Activated B cell treated with CpG ODN at 0.5 μM for 24 hours (primary cell): ENCODE data around the gene XIRP1. TPM values are rescaled to one million over a fixed set of nuclear protein-coding genes. Genes with fewer than 3 reads are reported as not detected.

Source experiments
- ATAC-seq: fragments of 200-7000 bp; cut with Tn5 transposase; one replicate; pipeline ENCODE4 v1.10.0; 2021; ENCODE audit warnings: low read depth, mild to moderate bottlenecking, moderate library complexity
- CTCF ChIA-PET: fragments of 350-600 bp; sonication (Branson Sonifier 250); formaldehyde crosslinking; loops from one replicate; lab custom pipeline; 2021; ENCODE audit warnings: antibody characterized with exemption; lab: Charles Lee
- POLR2A ChIA-PET: fragments of 350-600 bp; sonication (Branson Sonifier 250); formaldehyde crosslinking; loops from one replicate; lab custom pipeline; 2021; ENCODE audit warnings: antibody characterized with exemption; lab: Charles Lee
- DNase-seq: peaks from one replicate; pipeline ENCODE4 v3.0.0; 2022
- H3K27ac Mint-ChIP-seq: one replicate; pipeline ENCODE4 v1.8.0; 2020; ENCODE audit warnings: mixed read lengths
- H3K27me3 Mint-ChIP-seq: one replicate; pipeline ENCODE4 v1.8.0; 2021; ENCODE audit warnings: mixed read lengths
- H3K36me3 Mint-ChIP-seq: one replicate; pipeline ENCODE4 v1.8.0; 2021; ENCODE audit warnings: low read depth, mixed read lengths
- H3K4me1 Mint-ChIP-seq: one replicate; pipeline ENCODE4 v1.8.0; 2021; ENCODE audit warnings: mixed read lengths
- H3K4me3 Mint-ChIP-seq: one replicate; pipeline ENCODE4 v1.8.0; 2020; ENCODE audit warnings: mild to moderate bottlenecking, mixed read lengths
- H3K9me3 Mint-ChIP-seq: one replicate; pipeline ENCODE4 v1.8.0; 2020; ENCODE audit warnings: mixed read lengths
- CTCF ChIP-seq: fragments of 200-600 bp; IDR thresholded peaks from one replicate; pipeline ENCODE4 v1.8.0; 2022; ENCODE audit warnings: antibody characterized with exemption, mild to moderate bottlenecking
- intact Hi-C: fragments of 100-400 bp; cut with micrococcal nuclease; formaldehyde crosslinking; loops from one replicate; pipeline ENCODE4 v1.15.1; 2024
- total RNA-seq: library from RNA; stranded (reverse); gene quantifications from 2 replicates; pipeline ENCODE4 v1.2.3, GENCODE V29; 2022

XIRP1 gene
- total RNA-seq, 1 donor from 2014 or later: 0.60 TPM

- peaks cover 67% of the 10 kb centered on the region for H3K36me3 Mint-ChIP-seq
- DNase-seq: no peak
- no peaks in the 10 kb centered on the region for H3K27me3 Mint-ChIP-seq
- no peak for TF ChIP-seq CTCF
- no peaks in the 10 kb centered on the region for H3K9me3 Mint-ChIP-seq
- ATAC-seq: no peak
- no peaks in the 10 kb centered on the region for H3K4me1 Mint-ChIP-seq
- no peak overlapping the region for H3K4me3 Mint-ChIP-seq
- ChIA-PET CTCF (no interaction called here), POLR2A (no interaction called here)
- no peak overlapping the region for H3K27ac Mint-ChIP-seq
- intact Hi-C loops: no loop called here
Measured at GRCh38 chr3:39135170-39135805, 57.1 kb downstream of the XIRP1 start.

- ATAC-seq: no peak
- Mint-ChIP-seq H3K36me3 (peaks cover 70% of the 10 kb centered on the region), H3K9me3 (no peaks in the 10 kb centered on the region), H3K4me3 (no peak overlapping the region), H3K27ac (no peak overlapping the region), H3K4me1 (no peaks in the 10 kb centered on the region), H3K27me3 (no peaks in the 10 kb centered on the region)
- no peak for TF ChIP-seq CTCF
- intact Hi-C loops: no loop called here
- no peak for DNase-seq
- POLR2A ChIA-PET: no interaction called here
- CTCF ChIA-PET: interaction anchor here (0.6 to 1.8 kb wide), 2 partner anchors 154 to 628 kb away, joined by 3 to 4 read pairs; no protein-coding TSS in a partner anchor
Measured at GRCh38 chr3:39134305-39134704, 58.1 kb downstream of the XIRP1 start.

GRCh38 chr3:39133822-39134221, 58.6 kb downstream of the XIRP1 start:
- Mint-ChIP-seq H3K9me3 (no peaks in the 10 kb centered on the region), H3K27me3 (no peaks in the 10 kb centered on the region), H3K4me3 (no peak overlapping the region), H3K36me3 (peaks cover 73% of the 10 kb centered on the region), H3K27ac (no peak overlapping the region), H3K4me1 (no peaks in the 10 kb centered on the region)
- DNase-seq: no peak
- intact Hi-C loops: no loop called here
- no peak for TF ChIP-seq CTCF
- POLR2A ChIA-PET: interaction anchor here (0.5 kb wide), 1 partner anchor 226 kb away, joined by 3 read pairs; no protein-coding TSS in a partner anchor
- CTCF ChIA-PET: interaction anchor here (0.6 to 1.8 kb wide), 2 partner anchors 154 to 628 kb away, joined by 3 to 4 read pairs; no protein-coding TSS in a partner anchor
- no peak for ATAC-seq

Other genes starting within 250 kb of the XIRP1 start
- 0.16 and 0.20 TPM in 2 replicates for gene SCN11A, start 140.7 kb downstream of the XIRP1 start, total RNA-seq
- 47.7 and 48.9 TPM in 2 replicates for gene WDR48, start 140.6 kb downstream of the XIRP1 start, total RNA-seq
- 41.6 and 47.8 TPM in 2 replicates for gene GORASP1, start 85.0 kb downstream of the XIRP1 start, total RNA-seq
- gene TTC21A, start 84.9 kb downstream of the XIRP1 start, total RNA-seq: 11.4 and 15.9 TPM in 2 replicates
- gene CSRNP1, start 39.0 kb downstream of the XIRP1 start, total RNA-seq: 17.5 and 18.1 TPM in 2 replicates
- gene CX3CR1, start 87.4 kb upstream of the XIRP1 start, total RNA-seq: 0.12 and 0.38 TPM in 2 replicates
- gene CCR8, start 137.1 kb upstream of the XIRP1 start, total RNA-seq: not detected in 2 replicates
- 51.6 and 52.9 TPM in 2 replicates for gene SLC25A38, start 190.8 kb upstream of the XIRP1 start, total RNA-seq
- 2,697 and 2,952 TPM in 2 replicates for gene RPSA, start 214.1 kb upstream of the XIRP1 start, total RNA-seq